Naive thymus-derived CD8-positive, alpha-beta T cell (primary cell): ENCODE measurements around the gene TXLNA. TPM values are rescaled to one million over a fixed set of nuclear protein-coding genes. Genes with fewer than 3 reads are reported as not detected.
A peak's percentile ranks its signal among the peaks of the same experiment; 100 is the strongest.

Experiments
- ATAC-seq, 2 donors: fragments of 150-1000 bp; cut with Tn5 transposase in 1 of 2; sonication (Bioruptor Pico), chemical (Tn5 transposase) in 1 of 2; 1 replicate in 1 of 2; 2 replicates in 1 of 2; pipeline ENCODE4 v1.10.0; 2021; ENCODE audit warnings: mild to moderate bottlenecking in 2 of 2, moderate library complexity in 2 of 2
- POLR2A ChIA-PET: fragments of 350-600 bp; sonication (Branson Sonifier 250); formaldehyde crosslinking; loops from one replicate; lab custom pipeline; 2021; ENCODE audit warnings: antibody characterized with exemption; lab: Charles Lee
- DNase-seq, 10 donors: peaks; one replicate each; pipeline versions ENCODE4 v3.0.0 to v3.0.0-alpha.2; 2020 to 2022
- H3K27ac Mint-ChIP-seq, 10 donors: one replicate each; pipeline ENCODE4 v1.8.0; 2020 to 2022; ENCODE audit warnings: mild to moderate bottlenecking in 10 of 10, mixed read lengths in 10 of 10, moderate library complexity in 4 of 10, inconsistent platforms in 1 of 10
- H3K27me3 Mint-ChIP-seq, 5 donors: one replicate each; pipeline ENCODE4 v1.8.0; 2021 to 2022; ENCODE audit warnings: mixed read lengths in 5 of 5
- H3K36me3 Mint-ChIP-seq, 3 donors: one replicate each; pipeline ENCODE4 v1.8.0; 2020 to 2022; ENCODE audit warnings: mixed read lengths in 3 of 3, mild to moderate bottlenecking in 2 of 3, inconsistent platforms in 1 of 3
- H3K4me1 Mint-ChIP-seq, 4 donors: one replicate each; pipeline ENCODE4 v1.8.0; 2021 to 2022; ENCODE audit warnings: mixed read lengths in 4 of 4
- H3K4me3 Mint-ChIP-seq, 10 donors: one replicate each; pipeline ENCODE4 v1.8.0; 2020 to 2022; ENCODE audit warnings: mild to moderate bottlenecking in 10 of 10, mixed read lengths in 10 of 10, moderate library complexity in 6 of 10, inconsistent platforms in 1 of 10
- H3K9me3 Mint-ChIP-seq, 9 donors: one replicate each; pipeline ENCODE4 v1.8.0; 2020 to 2022; ENCODE audit warnings: mixed read lengths in 9 of 9, mild to moderate bottlenecking in 3 of 9, inconsistent platforms in 1 of 9, moderate library complexity in 1 of 9
- polyA plus RNA-seq, 3 donors: library from polyadenylated mRNA; unstranded; fragments of 300-500 nt; fragmentation: Illumina TruSeq; gene quantifications; one replicate each; pipeline ENCODE4 v1.2.3, GENCODE V29; 2021
- total RNA-seq, 8 experiments: library from RNA in 2 of 8; stranded (reverse) in 2 of 8; gene quantifications; one replicate each; pipeline ENCODE4 v1.2.3 and lab custom pipeline; 2021 to 2026

TXLNA gene
- total and polyA plus RNA-seq, 5 experiments from 2014 or later = 19.0 to 36.0 (median 28.3) TPM

DNA sequence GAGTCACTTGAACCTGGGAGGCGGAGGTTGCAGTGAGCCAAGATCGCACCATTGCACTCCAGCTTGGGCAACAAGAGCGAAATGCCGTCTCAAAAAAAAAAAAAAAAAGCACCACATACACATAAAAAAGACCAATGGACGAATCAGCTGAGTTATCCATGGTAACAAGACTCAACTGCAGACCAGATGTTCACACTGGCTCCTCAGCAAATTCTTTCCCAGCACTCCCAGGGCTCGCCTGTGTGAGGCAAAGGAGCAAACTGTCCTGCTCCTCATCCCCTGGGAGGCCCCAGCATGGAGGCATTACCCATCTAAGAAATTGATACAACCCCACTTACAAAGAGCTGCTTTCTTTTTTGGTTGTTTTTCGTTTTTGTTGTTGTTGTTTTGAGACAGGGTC is 39.5 kb downstream of the TXLNA start:
- peak overlapping the region in 2 of 10 donors; percentile 14 to 45 for H3K4me3 Mint-ChIP-seq
- H3K9me3 Mint-ChIP-seq = no peaks in the 10 kb centered on the region
- POLR2A ChIA-PET = interaction anchor here (0.6 to 50.5 kb wide), 3 partner anchors 40 to 171 kb away, joined by 3 to 2080 read pairs (median 3); partner anchors contain the start of genes FAM167B, HDAC1, LCK and TXLNA
- no peaks in the 10 kb centered on the region for H3K27me3 Mint-ChIP-seq
- peak overlapping the region in 3 of 10 donors; percentile 29 to 53 (median 31) for H3K27ac Mint-ChIP-seq
- peaks cover 0 to 31% (median 3%) of the 10 kb centered on the region in 3 donors for H3K36me3 Mint-ChIP-seq
- ATAC-seq = no peak
- peaks cover 13 to 50% (median 40%) of the 10 kb centered on the region in 4 donors for H3K4me1 Mint-ChIP-seq
- no peak for DNase-seq

DNA sequence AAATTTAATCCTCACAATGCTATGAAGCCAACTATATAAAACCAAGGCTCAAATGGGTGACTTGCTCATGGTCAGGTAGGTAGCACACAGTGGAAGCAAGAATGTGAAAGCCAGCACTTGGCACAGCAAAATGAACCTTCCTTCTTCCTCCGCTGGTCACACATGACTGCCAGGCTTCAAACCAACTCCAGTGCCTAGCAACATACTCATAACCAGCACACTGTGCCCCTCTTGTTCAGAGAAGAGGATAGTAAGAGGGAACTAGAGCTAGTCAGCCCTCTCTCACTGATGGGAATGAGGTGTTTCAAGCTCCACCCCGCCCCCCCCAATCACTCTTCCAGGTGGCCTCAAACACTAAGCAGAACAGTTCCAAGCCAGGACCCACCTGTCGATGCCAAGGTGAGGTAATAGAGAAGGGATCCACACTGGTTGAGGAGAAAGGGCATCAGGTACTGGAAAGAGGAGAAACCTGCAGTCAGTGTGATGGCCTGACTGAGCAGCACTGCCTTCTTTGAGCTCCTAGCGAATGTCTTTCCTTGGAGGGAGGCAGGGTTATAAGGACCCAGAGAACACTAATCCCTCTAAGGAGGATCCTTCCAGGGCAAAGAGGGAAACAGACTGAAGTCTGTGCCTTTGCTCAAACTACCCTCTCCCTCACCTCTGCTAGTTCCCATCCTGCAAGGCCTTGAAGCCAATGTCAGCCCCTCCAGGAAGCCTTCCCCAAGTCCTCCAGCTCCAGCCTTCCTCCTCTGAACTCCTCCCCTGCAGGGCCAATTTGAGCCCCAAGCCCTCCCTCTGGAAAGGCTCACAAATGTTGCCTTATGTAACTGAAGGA is 41.5 kb downstream of the TXLNA start:
- peak overlapping the region; percentile 95 to 100 (median 99) for H3K27ac Mint-ChIP-seq
- DNase-seq = no peak
- no peak for ATAC-seq
- H3K9me3 Mint-ChIP-seq = no peaks in the 10 kb centered on the region
- H3K27me3 Mint-ChIP-seq = no peaks in the 10 kb centered on the region
- peaks cover 17 to 55% (median 44%) of the 10 kb centered on the region in 4 donors for H3K4me1 Mint-ChIP-seq
- H3K4me3 Mint-ChIP-seq = peak overlapping the region; percentile 90 to 99 (median 96)
- POLR2A ChIA-PET = interaction anchor here (0.9 to 50.5 kb wide), 6 partner anchors 15 to 101 kb away, joined by 3 to 2080 read pairs (median 4); partner anchors contain the start of genes FAM167B, HDAC1, IQCC and LCK
- H3K36me3 Mint-ChIP-seq = peaks cover 0 to 41% (median 3%) of the 10 kb centered on the region in 3 donors

DNA sequence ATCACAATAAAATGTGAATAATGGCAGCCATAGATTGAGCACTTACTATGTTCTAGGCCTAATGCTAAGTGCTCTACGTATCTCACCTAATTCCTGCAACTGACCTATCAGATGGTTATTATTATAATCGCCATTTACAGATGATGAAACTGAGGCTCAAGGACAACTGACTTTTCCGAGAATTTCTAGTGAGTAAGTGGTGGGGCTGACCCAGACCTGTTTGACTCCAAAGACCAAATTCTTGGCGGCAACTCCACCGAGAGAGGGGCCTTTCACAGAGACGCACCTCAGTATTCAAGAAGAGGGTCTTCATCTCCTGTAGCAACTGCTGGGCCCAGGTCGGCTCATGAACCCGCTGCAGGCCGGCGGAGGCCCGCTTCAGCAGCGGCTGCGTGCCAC is 42.1 kb downstream of the TXLNA start:
- Mint-ChIP-seq H3K27ac (peak overlapping the region; percentile 95 to 100 (median 99)), H3K9me3 (no peaks in the 10 kb centered on the region), H3K4me3 (peak overlapping the region; percentile 90 to 99 (median 96)), H3K36me3 (peaks cover 0 to 44% (median 0%) of the 10 kb centered on the region in 3 donors), H3K27me3 (no peaks in the 10 kb centered on the region), H3K4me1 (peaks cover 14 to 53% (median 41%) of the 10 kb centered on the region in 4 donors)
- no peak for ATAC-seq
- POLR2A ChIA-PET = interaction anchor here (0.9 to 50.5 kb wide), 6 partner anchors 16 to 115 kb away, joined by 3 to 2080 read pairs (median 6); partner anchors contain the start of genes FAM167B, HDAC1, IQCC and LCK
- DNase-seq = no peak

DNA sequence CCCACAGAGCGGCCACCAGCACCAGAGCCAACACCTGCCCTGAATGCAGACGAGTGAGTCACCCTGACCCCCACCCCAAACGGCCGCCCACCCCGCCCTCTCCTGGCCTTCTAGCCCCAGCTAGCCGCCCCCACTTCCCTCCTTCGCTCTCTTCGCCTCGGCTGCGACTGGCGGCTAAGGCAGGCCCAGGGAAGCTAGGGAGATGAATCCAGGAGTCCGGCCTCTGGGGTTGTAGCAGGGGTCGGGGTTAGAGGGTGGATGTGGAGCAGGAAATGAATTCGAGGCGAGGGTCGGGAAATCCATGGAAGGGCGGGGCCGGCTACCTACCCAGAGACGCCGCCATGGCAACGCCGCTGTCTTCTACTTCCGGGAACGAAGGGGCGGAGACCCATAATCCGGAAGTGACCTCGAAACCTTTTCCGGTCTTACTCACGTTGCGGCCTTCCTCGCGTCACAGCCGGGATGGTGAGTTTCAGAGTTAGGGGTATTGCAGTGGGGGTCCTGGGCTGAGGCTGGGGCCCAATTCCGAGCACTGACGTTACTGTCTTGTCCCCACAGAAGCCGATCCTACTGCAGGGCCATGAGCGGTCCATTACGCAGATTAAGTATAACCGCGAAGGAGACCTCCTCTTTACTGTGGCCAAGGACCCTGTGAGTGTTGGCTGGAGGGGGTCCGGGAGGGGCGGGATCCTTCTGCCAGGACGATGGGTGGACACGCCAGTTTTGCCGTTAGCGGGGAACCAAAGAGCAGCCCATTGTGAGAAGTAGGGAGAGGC is 42.7 kb downstream of the TXLNA start, which contains the start of the genes EIF3I and TMEM234:
Gene EIF3I, plus strand, starts transcription at position 428 of the 776 bp plus-strand sequence. Its CDS starts 35 bp downstream, at position 463.
Gene TMEM234, minus strand, starts transcription at position 374 of the 776 bp plus-strand sequence. Its CDS starts 31 bp downstream, at position 343.
- POLR2A ChIA-PET = interaction anchor here (0.5 to 50.5 kb wide), 7 partner anchors 16 to 564 kb away, joined by 3 to 2080 read pairs (median 7); partner anchors contain the start of genes FAM167B, HDAC1, IQCC and LCK
- Mint-ChIP-seq H3K27ac (peak within 1 kb of the TSS; percentile 95 to 100 (median 99)), H3K27me3 (no peaks in the 10 kb centered on the region), H3K36me3 (peaks cover 0 to 44% (median 0%) of the 10 kb centered on the region in 3 donors), H3K9me3 (no peaks in the 10 kb centered on the region), H3K4me1 (peaks cover 14 to 53% (median 41%) of the 10 kb centered on the region in 4 donors), H3K4me3 (peak within 1 kb of the TSS; percentile 90 to 99 (median 96))
- ATAC-seq = peak; percentile 89 to 95
- DNase-seq = peak; percentile 75 to 95 (median 90)

DNA sequence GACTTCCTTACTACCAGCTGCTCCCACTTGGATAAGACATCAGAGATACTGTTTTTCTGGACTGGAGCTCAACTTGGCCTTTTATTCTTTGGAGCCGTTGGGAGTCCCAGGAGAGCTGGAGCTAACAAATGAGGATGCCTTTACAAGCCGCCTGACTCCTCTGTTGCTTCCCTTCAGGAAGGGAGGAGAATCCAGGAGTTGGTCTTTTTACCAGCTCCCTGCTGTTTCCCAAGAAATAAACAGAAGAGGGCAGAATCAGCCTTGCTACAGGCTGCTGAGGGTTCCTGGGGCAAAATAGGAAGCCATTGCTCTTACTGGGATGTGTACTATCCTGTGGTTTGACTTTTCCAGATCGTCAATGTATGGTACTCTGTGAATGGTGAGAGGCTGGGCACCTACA is 44.2 kb downstream of the TXLNA start:
- no peaks in the 10 kb centered on the region for H3K9me3 Mint-ChIP-seq
- H3K36me3 Mint-ChIP-seq = peaks cover 0 to 46% (median 4%) of the 10 kb centered on the region in 3 donors
- H3K27me3 Mint-ChIP-seq = no peaks in the 10 kb centered on the region
- DNase-seq = no peak
- no peak for ATAC-seq
- peaks cover 17 to 58% (median 46%) of the 10 kb centered on the region in 4 donors for H3K4me1 Mint-ChIP-seq
- POLR2A ChIA-PET = interaction anchor here (0.5 to 50.5 kb wide), 6 partner anchors 16 to 151 kb away, joined by 3 to 2080 read pairs (median 6); partner anchors contain the start of genes FAM167B, HDAC1, LCK and MARCKSL1
- H3K27ac Mint-ChIP-seq = peak overlapping the region; percentile 58 to 100 (median 98)
- peak overlapping the region; percentile 90 to 99 (median 96) for H3K4me3 Mint-ChIP-seq

DNA sequence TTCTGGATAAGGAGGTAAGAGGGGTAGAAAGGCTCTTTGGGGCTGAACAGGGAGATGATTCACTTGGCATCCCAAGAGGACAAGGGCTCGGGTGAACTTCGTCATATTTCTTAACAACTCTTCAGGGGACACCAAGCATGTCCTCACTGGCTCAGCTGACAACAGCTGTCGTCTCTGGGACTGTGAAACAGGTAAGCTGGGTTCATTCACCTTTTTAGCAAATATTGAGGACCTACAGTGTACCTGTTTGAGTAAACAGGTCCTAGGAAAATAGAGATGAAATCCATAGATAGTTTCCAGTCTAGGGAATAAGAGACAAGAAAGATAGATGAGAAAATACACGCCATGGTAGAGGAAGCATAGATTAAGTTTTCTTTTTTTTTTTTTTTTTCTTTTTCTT is 44.8 kb downstream of the TXLNA start:
- H3K36me3 Mint-ChIP-seq = peaks cover 0 to 52% (median 8%) of the 10 kb centered on the region in 3 donors
- no peaks in the 10 kb centered on the region for H3K27me3 Mint-ChIP-seq
- peaks cover 17 to 58% (median 45%) of the 10 kb centered on the region in 4 donors for H3K4me1 Mint-ChIP-seq
- ATAC-seq (no peak), DNase-seq (no peak)
- POLR2A ChIA-PET = interaction anchor here (0.6 to 50.5 kb wide), 3 partner anchors 46 to 146 kb away, joined by 3 to 2080 read pairs (median 3); partner anchors contain the start of genes FAM167B, HDAC1, LCK and MARCKSL1
- peak overlapping the region in 9 of 10 donors; percentile 58 to 100 (median 97) for H3K27ac Mint-ChIP-seq
- no peaks in the 10 kb centered on the region for H3K9me3 Mint-ChIP-seq
- H3K4me3 Mint-ChIP-seq = peak overlapping the region; percentile 50 to 99 (median 94)

DNA sequence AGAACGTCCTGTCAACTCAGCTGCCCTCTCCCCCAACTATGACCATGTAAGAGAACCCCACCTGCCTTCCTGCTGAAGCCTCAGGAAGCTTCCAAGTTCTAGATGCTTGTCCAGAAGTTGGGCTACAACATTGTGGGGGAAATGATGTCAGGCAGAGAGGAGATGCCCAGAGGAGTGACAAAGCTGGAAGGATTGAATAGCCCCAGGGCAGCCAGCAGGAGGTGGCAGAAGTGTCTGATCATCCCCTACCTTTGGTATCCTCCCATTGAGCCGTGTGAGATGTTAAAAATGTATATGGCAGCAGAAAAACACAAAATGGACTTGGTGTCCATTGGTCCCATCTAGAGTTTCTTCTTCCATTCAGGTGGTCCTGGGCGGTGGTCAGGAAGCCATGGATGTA is 49.3 kb downstream of the TXLNA start:
- no peaks in the 10 kb centered on the region for H3K27me3 Mint-ChIP-seq
- no peak overlapping the region for H3K4me3 Mint-ChIP-seq
- H3K4me1 Mint-ChIP-seq = peaks cover 10 to 22% (median 17%) of the 10 kb centered on the region in 4 donors
- POLR2A ChIA-PET = interaction anchor here (0.7 to 50.5 kb wide), 3 partner anchors 12 to 110 kb away, joined by 4 to 2080 read pairs (median 12); partner anchors contain the start of genes FAM167B, HDAC1 and LCK
- peak overlapping the region in 5 of 10 donors; percentile 28 to 60 (median 41) for H3K27ac Mint-ChIP-seq
- ATAC-seq = no peak
- no peak for DNase-seq
- peaks cover 0 to 80% (median 8%) of the 10 kb centered on the region in 3 donors for H3K36me3 Mint-ChIP-seq
- H3K9me3 Mint-ChIP-seq = no peaks in the 10 kb centered on the region

DNA sequence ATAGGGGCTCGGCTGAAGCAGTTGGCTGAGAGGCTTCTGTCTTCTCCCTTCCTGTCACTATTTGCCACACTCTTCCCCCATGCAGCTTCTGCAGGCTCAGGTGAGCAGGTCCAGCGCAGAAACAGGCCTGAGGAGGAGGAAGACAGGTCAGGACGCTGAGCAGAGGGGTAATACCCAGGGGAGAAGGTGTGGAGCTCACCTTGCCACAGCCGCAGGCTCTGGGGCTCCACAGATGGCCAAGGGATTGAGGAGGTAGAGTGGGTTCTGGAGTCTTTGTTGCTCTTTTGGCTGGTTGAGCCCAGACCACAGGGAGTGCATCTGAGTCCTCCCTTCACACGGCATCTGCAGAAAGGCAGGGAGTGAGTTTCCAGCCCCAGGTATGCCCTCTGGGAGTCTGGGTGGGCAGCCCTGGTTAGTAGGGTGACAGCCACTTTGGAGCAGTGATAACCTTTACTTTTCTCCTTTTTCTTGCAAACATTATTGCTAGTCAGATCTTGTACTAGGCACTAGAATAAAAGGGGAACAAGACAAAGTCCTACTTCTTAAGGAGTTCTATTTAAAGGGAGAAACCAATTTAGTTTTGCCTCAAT is 52.5 kb downstream of the TXLNA start:
- Mint-ChIP-seq H3K4me1 (peaks cover 0 to 9% (median 7%) of the 10 kb centered on the region in 4 donors), H3K4me3 (no peak overlapping the region), H3K36me3 (peaks cover 0 to 54% (median 8%) of the 10 kb centered on the region in 3 donors), H3K9me3 (no peaks in the 10 kb centered on the region), H3K27ac (peak overlapping the region in 6 of 10 donors; percentile 21 to 77 (median 58)), H3K27me3 (no peaks in the 10 kb centered on the region)
- POLR2A ChIA-PET = interaction anchor here (50.5 kb wide), 1 partner anchor 39 kb away, joined by 2080 read pairs; the partner anchor contains the start of genes FAM167B, HDAC1 and LCK
- DNase-seq (no peak), ATAC-seq (no peak)

DNA sequence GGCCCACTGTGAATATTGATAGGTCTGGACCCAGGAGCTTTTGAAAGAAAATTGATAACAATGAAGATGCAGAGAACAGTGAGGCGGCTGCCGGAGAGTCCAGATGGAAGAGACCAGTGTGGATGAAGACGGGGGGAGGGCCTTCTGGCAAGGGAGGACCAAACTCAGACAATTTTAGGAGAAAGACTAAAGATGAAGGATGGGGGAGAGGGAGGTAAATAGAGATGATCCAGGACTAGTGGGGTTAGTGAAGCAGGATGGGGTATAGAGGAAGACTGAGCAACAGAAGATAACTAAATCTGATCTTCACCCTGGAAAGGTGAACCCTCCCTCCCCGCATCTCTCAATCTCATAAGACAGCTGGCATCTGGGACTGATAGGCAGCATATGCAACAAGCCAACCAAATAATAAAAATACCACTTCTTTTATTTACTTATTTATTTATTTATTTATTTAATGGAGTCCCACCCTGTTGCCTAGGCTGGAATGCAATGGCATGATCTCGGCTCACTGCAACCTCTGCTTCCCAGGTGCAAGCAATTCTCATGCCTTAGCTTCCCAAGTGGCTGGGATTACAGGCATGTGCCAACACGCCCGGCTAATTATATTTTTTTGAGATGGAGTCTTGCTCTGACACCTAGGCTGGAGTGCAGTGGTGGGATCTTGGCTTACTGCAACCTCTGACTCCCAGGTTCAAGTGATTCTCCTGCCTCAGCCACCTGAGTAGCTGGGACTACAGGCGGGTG is 53.3 kb downstream of the TXLNA start:
- H3K4me3 Mint-ChIP-seq = no peak overlapping the region
- peak overlapping the region in 3 of 10 donors; percentile 73 to 77 (median 76) for H3K27ac Mint-ChIP-seq
- no peaks in the 10 kb centered on the region for H3K9me3 Mint-ChIP-seq
- H3K27me3 Mint-ChIP-seq = no peaks in the 10 kb centered on the region
- ATAC-seq (peak in 1 of 2 donors; percentile 14), DNase-seq (no peak)
- peaks cover 0 to 48% (median 8%) of the 10 kb centered on the region in 3 donors for H3K36me3 Mint-ChIP-seq
- peaks cover 0 to 5% (median 3%) of the 10 kb centered on the region in 4 donors for H3K4me1 Mint-ChIP-seq
- POLR2A ChIA-PET = interaction anchor here (0.6 to 50.5 kb wide), 2 partner anchors 38 to 110 kb away, joined by 3 to 2080 read pairs; partner anchors contain the start of genes FAM167B, HDAC1 and LCK

DNA sequence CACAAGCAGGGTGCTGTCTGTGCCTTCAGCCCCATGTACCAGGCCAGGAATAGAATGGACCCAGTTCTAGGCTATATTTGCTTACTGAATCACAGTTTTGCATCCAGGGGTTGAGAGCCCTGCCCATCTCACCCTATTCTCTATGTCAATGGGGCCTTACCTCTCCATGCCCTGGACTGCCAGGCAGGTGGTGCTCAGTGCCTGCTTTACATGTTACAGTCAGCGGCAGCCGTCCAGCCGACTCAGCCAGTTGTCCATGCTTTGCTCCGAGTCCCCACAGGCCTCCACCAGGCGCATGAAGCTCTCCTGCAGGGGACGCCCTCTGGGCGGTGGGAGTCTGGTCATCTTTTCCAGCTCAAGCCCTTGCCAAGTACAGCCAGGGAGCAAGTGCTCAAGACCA is 55.3 kb downstream of the TXLNA start:
- H3K4me3 Mint-ChIP-seq = no peak overlapping the region
- H3K27ac Mint-ChIP-seq = no peak overlapping the region
- POLR2A ChIA-PET = interaction anchor here (0.6 to 50.5 kb wide), 2 partner anchors 36 to 112 kb away, joined by 3 to 2080 read pairs; partner anchors contain the start of genes FAM167B, HDAC1 and LCK
- ATAC-seq (peak in 1 of 2 donors; percentile 17), DNase-seq (no peak)
- H3K9me3 Mint-ChIP-seq = no peaks in the 10 kb centered on the region
- peaks cover 0 to 27% (median 0%) of the 10 kb centered on the region in 3 donors for H3K36me3 Mint-ChIP-seq
- no peaks in the 10 kb centered on the region for H3K27me3 Mint-ChIP-seq
- peaks cover 0 to 4% (median 1%) of the 10 kb centered on the region in 4 donors for H3K4me1 Mint-ChIP-seq
